Iris pigment epithelial cell (primary cell): ENCODE measurements around the gene INPP5A.

Experiments used
- DNase-seq: peaks from one replicate; pipeline ENCODE4 v3.0.0-alpha.2; 2011; ENCODE audit warnings: low read depth

INPP5A gene

DNA sequence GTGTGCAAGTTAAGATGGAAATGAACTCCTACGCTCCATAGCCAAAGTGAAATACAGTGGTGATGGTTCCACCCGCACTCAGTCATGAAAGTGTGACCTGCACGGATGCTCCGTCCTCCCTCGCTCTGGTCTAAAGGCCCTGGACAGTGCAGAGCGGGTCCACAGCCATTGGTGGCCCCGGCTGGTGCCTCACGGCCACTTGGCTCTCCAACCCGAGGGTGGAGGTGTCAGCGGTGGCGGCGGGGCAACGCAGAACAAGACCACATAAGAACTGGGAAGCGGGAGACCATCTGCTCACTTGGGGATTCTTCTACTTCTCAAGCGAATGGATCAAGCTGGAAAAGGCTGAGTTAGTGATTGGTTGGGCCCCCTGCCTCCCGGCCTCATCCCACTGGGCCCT is 187.6 kb downstream of the INPP5A start:
- no peak for DNase-seq

DNA sequence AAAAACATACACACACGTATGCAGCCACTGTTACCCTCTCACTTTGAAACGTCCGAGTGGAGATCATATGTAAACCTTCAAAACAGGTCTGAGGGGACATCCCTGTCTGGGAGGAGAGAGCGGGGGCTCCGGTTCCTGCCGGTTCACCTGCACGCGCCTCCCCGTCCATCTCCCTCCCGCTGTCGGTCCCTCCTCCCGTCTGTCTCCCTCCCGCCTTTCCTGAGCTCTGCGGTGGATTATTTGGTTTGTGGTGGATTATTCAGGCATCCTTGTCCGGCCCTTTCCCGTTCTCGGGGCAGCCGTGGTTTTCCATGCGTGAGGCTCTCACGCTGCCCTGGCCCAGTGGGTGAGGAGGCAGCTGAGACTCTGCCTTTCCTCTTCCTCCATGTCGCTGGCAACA is 188.6 kb downstream of the INPP5A start:
- DNase-seq, result no peak

DNA sequence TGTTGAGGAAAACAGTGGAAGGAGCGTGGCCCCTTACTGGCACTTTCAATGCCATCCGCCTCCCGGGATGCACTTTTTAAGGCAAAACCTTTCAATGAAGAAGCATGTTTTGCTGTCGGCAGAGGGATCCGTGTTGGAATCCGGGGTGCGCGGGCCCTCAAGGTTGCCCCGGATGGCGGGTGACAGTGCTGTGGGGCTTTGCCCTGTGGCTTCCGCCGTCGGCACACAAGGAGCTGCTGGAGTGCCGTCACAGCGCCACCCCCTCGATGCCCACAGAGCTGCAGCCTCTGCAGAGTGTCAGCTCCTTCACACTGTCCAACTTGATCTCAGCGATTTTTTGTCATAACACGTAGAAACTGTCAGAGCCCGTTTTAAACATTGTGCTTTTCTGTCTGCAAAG is 189.4 kb downstream of the INPP5A start:
- no peak for DNase-seq

DNA sequence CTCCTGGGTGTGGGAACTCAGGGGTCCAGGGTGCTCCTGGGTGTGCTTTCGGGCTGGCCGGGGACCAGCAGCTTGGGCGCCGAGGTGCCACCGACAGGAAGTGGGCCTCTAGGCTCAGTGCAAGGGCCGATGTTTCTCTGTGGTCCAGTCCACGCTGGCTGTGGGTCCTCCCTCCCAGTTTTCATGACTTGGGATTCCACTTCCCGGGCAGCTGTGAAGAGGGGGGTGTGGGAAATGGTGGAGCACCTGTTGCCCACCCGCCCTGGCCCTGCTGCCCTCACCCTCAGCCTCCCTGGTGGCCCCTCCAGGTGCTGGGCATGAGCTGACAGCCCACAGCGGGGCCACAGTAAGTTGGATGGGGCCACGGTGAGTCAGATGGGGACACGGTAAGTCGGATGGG is 189.8 kb downstream of the INPP5A start:
- DNase-seq, result no peak

DNA sequence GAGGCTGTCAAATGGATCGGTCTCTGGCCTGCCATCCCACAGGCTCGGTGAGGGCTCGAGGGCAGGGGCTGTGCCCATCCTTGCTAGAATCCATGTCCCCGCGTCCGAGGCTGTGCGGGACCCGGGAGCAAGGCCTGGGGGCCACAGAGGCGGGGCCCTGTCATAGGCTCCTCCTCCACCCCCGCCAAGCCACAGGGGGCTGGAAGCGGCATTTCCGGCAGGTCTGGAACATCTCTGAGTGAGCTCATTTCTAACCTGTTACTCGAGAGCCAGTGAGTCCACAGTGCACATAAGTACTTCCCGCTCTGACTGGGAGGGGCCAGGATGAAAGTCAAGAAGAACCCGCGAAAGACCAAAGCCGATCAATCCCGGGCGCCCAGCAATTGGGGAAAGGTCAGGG is 190.7 kb downstream of the INPP5A start:
- DNase-seq, result no peak

DNA sequence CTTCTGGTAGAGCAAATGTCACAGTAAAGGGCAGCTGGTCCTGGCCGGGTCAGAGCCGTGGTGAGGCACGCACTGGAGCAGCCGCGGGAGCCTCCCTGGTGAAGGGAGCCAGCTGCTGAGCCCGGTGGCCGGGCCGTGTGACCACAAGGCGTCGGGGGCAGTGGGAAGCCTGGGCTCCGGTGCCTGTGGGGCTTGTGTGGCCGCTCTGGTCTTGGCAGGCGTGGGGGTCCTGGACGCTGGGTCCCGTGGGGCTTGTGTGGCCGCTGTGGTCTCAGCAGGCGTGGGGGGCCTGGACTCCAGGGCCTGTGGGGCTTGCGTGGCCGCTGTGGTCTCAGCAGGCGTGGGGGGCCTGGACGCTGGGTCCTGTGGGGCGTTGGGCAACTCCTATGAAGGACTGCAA is 191.2 kb downstream of the INPP5A start:
- DNase-seq, result no peak

DNA sequence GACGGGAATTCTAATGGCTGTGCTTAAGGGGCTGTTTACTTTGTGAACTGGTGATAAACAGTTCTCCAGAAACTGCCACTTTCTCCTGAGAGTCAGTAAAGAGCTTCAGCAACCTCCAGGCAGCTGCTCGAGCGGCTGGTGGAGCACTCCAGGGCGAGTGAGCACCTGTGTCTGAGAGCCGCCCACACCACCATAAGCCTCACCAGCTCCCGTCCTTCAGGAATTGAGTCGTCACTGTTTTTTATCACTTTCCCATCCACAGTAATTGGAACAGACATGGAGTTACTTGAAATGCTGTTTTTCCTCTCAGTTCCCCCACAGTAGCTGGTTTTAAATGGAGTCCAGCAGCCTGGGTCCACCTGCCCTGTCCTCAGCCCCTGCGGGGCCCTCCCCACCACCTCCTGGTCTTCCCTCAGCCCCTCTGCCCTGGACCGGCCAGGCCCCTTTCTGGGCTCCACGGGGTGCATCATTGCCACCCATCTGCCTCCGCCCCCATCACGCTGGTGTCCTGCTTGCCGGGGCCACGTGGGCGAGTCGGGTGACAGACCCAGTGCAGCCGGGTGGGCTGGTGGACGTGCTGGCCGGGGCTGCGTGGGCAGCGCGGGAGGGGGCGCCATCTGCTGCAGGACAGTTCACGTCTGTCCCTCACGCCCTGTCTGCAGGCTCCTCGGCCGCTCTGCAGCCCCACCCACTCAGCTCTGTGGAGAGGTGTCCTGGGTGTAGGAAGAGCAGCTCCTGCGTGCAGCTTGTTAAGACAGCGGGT is 192.4 kb downstream of the INPP5A start:
- DNase-seq, result no peak

DNA sequence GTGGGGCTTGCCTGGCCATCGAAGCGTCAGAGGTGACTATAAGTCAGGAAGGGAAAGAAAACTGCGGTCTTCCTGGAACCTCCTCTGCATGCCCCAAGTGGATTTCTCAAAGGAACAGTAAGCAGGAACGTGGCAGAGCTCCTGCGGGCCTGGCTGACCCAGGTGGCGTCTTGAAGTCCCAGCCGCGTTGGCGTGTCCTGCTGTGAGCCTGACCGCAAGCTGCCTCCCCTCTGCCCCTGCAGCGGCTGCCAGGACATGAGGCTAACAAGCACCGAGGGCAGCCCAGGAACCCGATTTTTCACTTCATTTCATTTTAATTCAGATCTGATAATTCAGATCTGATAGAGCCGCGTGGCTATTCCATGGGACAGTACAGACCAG is 193.0 kb downstream of the INPP5A start:
- no peak for DNase-seq

DNA sequence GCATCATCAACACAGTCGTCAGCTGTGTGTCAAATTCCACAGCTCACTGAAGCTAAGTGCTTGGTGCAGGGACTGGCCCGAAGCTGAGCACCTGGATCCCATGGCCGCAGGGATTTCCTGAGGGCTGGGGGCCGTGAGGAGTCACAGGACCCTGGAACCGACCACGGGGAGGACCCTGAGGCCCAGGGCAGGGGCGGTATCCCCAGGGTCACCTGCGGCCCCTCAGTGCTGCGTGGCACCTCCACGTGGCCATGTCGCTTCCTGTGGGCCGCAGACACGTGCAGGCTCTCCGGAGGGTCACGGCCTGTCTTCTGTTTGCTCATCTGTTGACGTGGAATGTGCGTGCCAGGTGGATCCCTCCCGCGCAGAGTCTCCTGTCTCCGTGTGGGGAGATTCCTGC is 194.9 kb downstream of the INPP5A start:
- DNase-seq, result no peak

DNA sequence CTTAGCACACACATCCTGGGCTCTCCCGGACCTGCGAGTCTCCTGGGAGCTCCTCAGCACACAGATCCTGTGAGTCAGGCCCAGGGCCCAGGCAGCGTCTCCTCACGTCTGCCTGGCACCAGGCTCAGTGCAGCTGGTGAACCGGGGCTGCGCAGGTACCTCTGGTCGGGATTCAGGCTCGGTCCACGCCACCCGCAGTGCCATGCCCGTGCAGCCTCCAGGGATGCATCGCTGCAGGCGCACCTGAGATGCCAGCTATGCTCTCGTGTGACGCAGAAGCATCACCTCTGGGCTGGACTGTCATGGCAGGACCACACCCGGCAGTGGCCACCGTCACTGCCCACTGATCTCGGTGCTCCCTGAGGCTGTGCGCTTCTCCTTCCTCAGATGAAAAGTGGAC is 196.3 kb downstream of the INPP5A start:
- no peak for DNase-seq

DNA sequence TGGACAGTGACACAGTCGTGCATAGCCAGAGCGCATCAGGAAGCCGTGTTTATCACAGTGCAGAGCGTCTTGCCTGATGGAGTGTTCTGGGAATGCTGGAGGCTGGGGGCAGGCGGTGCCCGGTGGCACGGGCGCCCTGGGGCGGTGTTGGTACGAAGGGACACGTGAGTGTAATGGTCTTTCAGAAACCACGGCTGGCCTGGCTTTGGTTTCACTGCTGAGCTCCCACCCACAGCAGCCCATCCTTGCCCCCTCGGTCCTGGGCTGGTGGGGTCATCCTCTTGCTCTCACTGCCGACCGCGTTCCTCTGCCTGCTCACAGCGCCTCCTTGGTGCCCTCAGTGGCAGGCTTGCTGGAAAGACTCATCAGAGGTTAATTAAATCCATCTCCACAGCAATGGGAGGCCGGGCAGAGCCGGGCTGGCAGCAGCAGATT is 197.8 kb downstream of the INPP5A start:
- no peak for DNase-seq

DNA sequence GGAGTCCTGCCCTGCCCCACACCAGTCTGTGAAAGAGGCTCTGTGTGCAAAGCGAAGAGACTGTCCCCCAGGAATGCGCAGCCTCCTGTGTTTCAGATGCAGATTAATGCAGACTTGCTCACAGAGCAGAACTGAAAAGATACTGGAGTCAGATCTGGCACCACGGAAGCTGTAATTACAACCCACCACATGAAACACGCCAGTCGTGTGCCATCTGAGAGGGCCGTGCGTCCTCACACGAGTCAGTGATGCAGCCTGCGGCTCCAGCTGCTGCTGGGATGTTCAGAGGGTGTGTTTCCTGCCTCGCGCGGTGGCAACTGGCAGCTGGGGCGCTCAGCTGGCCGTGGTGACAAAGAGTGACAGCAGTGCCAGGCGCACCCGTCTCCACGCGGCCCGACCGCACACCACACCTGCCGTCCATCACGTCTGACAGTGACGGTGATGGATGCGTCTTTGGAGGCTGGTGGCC is 198.4 kb downstream of the INPP5A start:
- no peak for DNase-seq

DNA sequence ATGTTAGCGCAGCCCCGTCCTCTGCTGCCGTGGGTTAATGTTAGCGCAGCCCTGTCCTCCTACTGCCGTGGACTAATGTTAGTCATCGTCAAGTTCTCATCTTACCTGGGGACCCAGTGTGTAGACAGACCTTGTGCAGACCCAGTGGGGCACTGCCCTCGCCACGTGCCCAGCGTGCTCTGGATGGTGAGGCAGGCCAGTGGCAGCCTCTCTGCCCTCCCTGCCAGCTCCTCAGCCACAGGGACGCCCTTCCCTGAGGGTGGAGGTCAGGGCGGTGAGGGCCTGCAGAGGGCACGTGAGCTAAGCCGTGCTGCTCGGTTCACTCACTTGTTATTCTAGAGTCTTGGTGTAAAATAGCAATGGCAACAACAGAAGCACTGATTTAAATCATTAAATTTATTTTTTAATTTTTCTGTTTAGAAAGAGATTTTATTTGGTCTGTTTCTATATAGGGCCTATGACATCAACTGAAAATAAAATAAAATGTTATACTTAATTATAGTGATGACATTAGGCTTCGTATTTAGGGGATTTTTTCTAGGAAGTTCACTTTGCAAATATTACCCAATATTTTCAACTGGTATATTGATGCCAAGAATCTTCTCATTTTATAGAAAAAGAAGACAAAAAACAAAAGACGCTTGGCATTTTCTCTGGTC is 199.9 kb downstream of the INPP5A start:
- no peak for DNase-seq

DNA sequence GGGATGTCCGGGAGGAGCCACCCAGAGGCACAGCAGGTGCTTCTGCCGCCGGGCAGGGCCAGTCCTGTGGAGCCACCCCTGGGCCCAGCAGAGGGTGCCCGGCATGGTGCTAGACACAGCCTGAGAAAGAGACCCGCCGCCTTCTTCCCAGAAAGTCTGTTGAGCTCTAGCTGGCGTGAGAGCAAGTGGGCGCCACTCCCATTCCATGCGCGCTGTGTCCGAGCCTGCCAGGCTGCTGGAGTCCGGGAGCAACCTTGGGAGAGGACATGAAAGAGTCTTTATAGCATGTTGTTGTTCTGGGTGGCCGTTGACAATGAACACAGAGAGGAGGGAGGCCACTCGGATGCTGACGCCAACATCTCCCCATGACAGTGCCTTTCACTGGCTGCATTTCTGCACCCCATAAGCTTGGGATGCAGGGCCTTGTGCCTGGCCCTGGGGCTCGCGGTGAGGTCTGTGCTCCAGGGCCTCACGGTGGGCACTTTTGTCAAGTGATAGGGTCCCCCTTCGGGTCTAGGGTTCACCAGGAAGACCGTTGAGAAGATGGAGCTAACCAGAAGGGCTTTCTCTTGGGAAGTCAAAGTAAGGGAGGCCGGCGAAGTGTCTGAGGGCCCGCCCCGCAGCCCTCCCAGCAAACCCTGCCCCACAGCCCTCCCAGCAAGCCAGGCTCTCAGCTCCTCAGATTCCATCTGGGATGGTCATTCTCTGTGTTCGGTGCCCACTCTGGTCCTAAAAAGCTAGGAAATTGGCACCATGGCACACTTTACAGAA is 201.1 kb downstream of the INPP5A start:
- DNase-seq, result no peak

DNA sequence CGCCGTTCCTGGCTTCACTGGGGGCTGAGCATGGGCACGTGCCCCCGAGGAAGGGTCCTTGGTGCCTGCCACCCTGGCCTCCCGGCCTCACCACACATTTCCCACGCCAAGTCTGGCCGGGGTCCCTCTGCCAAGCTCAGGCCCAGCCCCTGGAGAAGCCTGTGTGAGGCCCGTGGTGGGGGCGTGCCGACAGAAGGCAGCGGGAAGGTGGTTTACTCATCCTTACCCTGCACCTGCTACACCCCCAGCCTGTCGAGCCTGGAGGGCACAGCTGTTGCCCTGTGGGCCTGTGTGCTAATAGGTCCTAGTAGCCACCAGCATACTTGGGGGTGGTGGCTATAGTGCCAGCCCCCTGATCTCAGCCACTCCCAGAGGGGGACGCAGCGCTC is 201.6 kb downstream of the INPP5A start:
- no peak for DNase-seq

DNA sequence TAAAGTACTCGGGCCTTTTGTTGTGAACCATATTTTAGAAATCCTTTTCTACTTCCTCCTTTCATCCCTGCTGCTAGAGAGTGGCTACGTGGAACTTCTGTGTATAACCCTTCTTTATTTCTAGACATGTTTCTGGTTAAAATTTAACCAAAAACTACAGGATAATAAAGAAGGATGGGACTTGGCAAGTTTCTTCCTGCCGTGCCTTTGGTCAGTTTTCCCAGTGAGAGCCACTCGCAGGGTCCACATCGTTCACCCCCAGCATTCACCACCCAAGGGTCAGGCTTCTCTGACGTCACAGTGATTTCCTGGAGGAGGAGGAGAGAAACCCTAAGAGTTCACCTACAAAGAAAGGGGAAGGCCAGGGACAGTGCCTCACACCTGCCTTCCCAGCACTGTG is 203.0 kb downstream of the INPP5A start:
- DNase-seq, result no peak

DNA sequence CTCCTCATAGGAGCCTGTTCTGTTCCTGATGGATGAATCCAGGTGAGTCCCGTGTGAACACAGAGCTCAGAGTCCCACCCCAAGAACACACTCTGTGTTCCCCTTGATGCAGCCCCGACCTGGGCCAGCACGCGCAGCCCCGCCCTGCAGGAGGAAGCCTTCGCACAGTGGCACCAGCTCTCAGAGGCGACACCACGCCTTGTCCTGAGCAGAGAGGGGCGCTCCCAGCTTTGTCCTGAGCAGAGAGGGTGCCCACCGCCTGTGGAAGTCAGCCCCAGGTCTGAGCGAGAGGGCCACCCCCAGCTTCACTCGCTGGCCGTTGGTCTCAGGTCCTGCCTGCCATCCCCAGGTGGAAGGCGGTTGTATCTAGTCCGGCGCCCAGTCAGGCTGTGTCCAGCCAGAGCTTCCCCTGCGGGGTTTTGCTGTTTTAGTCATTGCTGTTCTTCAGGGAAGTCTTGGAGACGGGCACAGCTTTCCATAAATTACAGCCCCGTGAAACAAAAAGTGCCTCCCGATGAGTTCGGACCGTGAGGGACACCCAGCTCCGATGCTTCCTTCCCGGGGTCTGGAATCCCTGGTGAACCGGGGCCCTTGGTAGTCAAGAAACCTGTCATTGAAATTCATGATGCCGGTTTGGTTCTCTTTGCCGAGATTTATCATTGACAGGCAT is 204.7 kb downstream of the INPP5A start:
- DNase-seq, result no peak

DNA sequence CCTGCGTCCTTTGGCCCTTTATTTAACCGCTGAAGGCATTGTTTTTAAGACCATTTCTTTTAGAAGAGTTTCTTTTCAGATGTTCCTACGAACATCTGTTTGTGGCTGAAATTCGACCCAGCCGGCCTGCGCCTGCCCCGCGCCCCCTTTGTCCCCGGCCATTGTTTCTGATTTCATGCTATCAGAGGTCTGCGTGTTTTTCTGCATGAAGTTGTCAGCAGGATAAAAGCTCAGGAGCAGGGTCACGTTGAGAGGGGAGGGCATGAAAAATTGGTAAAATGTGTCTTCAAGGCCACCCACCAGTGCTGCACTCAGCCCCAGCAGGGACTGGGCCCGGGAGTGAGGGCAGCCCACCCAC is 205.2 kb downstream of the INPP5A start:
- no peak for DNase-seq

DNA sequence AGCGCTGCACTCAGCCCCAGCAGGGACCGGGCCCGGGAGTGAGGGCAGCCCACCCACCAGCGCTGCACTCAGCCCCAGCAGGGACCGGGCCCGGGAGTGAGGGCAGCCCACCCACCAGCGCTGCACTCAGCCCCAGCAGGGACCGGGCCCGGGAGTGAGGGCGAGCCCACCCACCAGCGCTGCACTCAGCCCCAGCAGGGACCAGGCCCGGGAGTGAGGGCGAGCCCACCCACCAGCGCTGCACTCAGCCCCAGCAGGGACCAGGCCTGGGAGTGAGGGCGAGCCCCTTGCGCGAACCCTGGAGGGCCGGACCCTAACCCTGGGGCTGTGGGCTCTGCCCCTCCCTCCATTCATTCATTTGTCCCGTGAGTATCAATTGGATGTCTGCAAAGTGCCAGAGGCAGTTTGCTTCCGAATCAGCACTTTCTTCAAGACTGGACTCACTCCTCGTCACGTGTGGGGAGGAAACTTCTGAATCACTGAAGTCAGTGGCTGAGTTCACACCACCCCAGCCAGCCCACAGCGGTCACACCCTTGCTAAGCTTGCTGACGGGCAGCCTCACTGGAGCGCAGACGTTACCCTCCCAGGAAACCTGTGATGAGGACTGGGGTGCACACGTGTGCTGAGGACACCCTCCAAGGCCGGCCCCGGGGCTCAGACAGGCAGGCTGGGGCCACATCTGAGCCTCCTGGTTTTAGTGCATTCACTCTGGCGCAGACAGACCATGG is 205.8 kb downstream of the INPP5A start:
- DNase-seq, result peak; percentile 83

DNA sequence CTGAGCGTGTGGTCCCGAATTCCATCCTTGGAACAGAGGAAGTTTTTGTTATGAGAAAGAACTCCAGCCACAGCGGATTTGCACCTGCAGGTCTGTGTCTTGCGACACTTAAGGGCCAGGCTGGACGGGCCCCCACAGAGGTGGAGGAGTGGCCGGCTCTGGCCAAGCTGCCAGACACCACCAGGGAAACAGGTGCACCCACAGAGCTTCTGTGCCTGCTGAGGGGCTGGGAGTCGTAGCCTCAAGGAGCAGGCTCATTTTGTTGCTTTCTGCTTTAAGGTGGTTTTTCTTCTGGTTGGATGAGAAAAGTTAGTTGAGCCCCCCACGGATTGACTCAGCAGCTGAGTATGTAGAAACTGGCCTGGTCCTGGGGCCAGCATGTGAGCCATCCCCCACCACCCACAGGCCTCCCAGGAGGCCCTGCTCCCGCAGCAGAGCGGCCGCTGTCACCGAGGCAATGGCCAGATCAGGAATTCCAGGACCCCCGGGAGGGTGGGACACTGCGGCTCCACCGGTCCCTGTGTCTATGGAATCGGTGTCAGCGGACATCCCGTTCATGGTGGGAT is 206.4 kb downstream of the INPP5A start:
- peak; percentile 47 for DNase-seq

DNA sequence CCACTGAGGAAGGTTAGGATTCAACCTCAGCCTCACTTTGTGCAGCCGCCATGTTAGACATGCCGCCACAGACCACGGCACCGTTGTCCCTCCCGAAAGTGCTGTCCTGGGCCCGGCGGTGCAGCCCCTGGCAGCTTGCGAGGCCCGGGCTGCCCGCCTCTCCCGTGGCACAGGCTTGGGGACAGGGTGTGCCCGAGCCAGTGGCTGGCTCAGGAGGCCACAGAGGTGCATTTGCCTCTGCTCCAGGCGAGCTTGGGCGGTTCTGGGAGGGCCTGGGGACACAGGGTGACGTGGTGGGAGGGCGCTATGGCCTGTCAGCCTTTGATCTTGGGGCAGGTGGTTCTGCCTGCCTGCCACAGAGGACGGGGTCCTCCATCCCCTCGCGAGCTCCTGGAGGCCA is 207.3 kb downstream of the INPP5A start:
- no peak for DNase-seq

DNA sequence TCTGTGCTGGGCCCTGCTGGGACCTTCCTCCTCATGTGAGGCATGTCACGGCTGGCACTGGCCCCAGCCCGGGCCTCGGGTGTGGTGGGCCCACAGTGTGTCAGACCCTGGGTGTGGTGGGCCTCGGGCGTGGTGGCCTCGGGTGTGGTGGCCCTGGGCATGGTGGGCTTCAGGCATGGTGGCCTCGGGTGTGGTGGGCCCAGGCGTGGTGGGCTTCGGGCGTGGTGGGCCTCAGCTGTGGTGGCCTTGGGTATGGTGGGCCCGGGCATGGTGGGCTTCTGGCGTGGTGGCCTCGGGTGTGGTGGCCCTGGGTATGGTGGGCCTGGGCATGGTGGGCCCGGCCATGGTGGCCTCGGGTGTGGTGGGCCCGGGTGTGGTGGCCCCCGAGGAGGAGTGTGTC is 207.9 kb downstream of the INPP5A start:
- no peak for DNase-seq
